ENCODE data around the gene ARHGAP23. TPM values are rescaled to one million over a fixed set of nuclear protein-coding genes. Genes with fewer than 3 reads are reported as not detected.

Gene ARHGAP23, protein sequence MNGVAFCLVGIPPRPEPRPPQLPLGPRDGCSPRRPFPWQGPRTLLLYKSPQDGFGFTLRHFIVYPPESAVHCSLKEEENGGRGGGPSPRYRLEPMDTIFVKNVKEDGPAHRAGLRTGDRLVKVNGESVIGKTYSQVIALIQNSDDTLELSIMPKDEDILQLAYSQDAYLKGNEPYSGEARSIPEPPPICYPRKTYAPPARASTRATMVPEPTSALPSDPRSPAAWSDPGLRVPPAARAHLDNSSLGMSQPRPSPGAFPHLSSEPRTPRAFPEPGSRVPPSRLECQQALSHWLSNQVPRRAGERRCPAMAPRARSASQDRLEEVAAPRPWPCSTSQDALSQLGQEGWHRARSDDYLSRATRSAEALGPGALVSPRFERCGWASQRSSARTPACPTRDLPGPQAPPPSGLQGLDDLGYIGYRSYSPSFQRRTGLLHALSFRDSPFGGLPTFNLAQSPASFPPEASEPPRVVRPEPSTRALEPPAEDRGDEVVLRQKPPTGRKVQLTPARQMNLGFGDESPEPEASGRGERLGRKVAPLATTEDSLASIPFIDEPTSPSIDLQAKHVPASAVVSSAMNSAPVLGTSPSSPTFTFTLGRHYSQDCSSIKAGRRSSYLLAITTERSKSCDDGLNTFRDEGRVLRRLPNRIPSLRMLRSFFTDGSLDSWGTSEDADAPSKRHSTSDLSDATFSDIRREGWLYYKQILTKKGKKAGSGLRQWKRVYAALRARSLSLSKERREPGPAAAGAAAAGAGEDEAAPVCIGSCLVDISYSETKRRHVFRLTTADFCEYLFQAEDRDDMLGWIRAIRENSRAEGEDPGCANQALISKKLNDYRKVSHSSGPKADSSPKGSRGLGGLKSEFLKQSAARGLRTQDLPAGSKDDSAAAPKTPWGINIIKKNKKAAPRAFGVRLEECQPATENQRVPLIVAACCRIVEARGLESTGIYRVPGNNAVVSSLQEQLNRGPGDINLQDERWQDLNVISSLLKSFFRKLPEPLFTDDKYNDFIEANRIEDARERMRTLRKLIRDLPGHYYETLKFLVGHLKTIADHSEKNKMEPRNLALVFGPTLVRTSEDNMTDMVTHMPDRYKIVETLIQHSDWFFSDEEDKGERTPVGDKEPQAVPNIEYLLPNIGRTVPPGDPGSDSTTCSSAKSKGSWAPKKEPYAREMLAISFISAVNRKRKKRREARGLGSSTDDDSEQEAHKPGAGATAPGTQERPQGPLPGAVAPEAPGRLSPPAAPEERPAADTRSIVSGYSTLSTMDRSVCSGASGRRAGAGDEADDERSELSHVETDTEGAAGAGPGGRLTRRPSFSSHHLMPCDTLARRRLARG (N-terminal part only)
- total RNA-seq (10 to 100 TPM; 23.9 to 55.5 (median 30.1) TPM), polyA plus RNA-seq (10 to 100 TPM in 1 of 3 donors, 1 to 10 TPM in 2; 4.0 to 18.8 (median 6.6) TPM)
- long read RNA-seq, donor 1 = 0 reads
- long read RNA-seq, donor 2 = 0 reads
- long read RNA-seq, donor 3 = 0 reads
- long read RNA-seq, donor 4 = 0 reads
- long read RNA-seq, donor 5, partial matches to known transcripts = 7 of 8 reads
- long read RNA-seq, donor 5, other reads (novel, unspliced or antisense) = 0 of 8 reads
- long read RNA-seq, donor 6 = 0 reads
- long read RNA-seq, donor 7, partial matches to known transcripts = 0 of 1 reads
- long read RNA-seq, donor 7, other reads (novel, unspliced or antisense) = 0 of 1 reads
- long read RNA-seq, donor 8 = 0 reads
- long read RNA-seq, donor 9 = 0 reads
- long read RNA-seq, donor 10 = 0 reads

DNA sequence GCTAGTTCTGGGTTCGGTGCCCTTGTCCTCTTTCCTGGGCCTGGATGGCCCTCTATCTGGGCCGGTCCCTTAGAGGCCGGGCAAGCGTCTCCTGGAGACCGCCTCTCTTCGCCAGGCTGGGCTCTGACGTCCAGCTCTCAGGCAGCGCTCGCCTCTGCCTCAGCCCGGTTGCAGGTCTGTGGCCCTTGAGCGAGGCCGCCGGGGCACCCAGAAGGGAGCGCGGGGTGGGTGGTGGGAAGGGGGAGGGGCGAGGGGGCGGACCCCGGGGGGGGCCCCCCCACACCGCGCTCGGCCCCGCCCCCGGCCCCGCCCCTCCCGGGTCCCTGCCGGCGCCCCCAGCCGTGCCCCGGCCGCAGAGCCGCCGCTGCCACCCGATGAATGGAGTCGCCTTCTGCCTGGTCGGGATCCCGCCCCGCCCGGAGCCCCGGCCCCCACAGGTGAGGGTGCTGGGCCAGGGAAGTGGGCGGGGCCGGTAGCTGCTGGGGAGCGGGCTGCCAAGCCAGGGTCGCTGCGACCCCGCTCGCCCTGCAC, at the start of gene ARHGAP23:
ARHGAP23 (plus strand) TSS at position 353 of the 531 bp plus-strand sequence; CDS start at position 375, 22 bp downstream.
- DNase-seq = peak; percentile 64 to 80
- intact Hi-C loops (cut with DNase I; ENCODE audit: low total_unique reads) = loop anchor here (10.0 kb wide), 1 partner anchor 47 kb away; no protein-coding TSS in a partner anchor
- TF ChIP-seq POLR2A (IDR thresholded peaks at IDR 0.05) = no peak
- TF ChIP-seq POLR2AphosphoS5 (IDR thresholded peaks at IDR 0.05) = peak; percentile 2 to 52 (median 11)
- Histone ChIP-seq H3K36me3 (no peaks in the 10 kb centered on the region), H3K27ac (peak within 1 kb of the TSS; percentile 74 to 94 (median 88)), H3K4me1 (peaks cover 18 to 68% (median 41%) of the 10 kb centered on the region in 4 donors), H3K4me3 (peak within 1 kb of the TSS; percentile 77 to 94 (median 86)), H3K9me3 (no peaks in the 10 kb centered on the region), H3K27me3 (no peaks in the 10 kb centered on the region)
- 0 to 6% (median 1%) methylated on average over 4 to 43 of the region's 46 CpGs for WGBS, 5 donors

GRCh38 chr17:38379448-38379847, 48.8 kb upstream of the ARHGAP23 start:
- WGBS, 5 donors = 75 to 94% (median 88%) methylated on average over 1 of the region's 1 CpG
- TF ChIP-seq EP300 (IDR thresholded peaks at IDR 0.05) = no peak
- peaks cover 17 to 92% (median 85%) of the 10 kb centered on the region in 4 donors for H3K36me3 ChIP-seq
- no peaks in the 10 kb centered on the region for H3K9me3 ChIP-seq
- no peaks in the 10 kb centered on the region for H3K4me1 ChIP-seq
- no peak overlapping the region for H3K4me3 ChIP-seq
- H3K27ac ChIP-seq = no peak overlapping the region
- DNase-seq = peak in 1 of 2 donors; percentile 45
- H3K27me3 ChIP-seq = no peaks in the 10 kb centered on the region
- intact Hi-C loops (cut with DNase I; ENCODE audit: low total_unique reads) = no loop called here

- WGBS, 5 donors = 95 to 99% (median 96%) methylated on average over 4 of the region's 4 CpGs
- intact Hi-C loops (cut with DNase I; ENCODE audit: low total_unique reads) = no loop called here
- H3K36me3 ChIP-seq = peaks cover 39 to 69% (median 64%) of the 10 kb centered on the region in 4 donors
- no peaks in the 10 kb centered on the region for H3K27me3 ChIP-seq
- H3K4me3 ChIP-seq = no peak overlapping the region
- no peaks in the 10 kb centered on the region for H3K9me3 ChIP-seq
- TF ChIP-seq POLR2A (IDR thresholded peaks at IDR 0.05) = no peak
- no peak for TF ChIP-seq EP300 (IDR thresholded peaks at IDR 0.05)
- TF ChIP-seq POLR2AphosphoS5 (IDR thresholded peaks at IDR 0.05) = no peak
- no peaks in the 10 kb centered on the region for H3K4me1 ChIP-seq
- no peak overlapping the region for H3K27ac ChIP-seq
- no peak for DNase-seq
Measured at GRCh38 chr17:38395090-38395489, 33.2 kb upstream of the ARHGAP23 start.

DNA sequence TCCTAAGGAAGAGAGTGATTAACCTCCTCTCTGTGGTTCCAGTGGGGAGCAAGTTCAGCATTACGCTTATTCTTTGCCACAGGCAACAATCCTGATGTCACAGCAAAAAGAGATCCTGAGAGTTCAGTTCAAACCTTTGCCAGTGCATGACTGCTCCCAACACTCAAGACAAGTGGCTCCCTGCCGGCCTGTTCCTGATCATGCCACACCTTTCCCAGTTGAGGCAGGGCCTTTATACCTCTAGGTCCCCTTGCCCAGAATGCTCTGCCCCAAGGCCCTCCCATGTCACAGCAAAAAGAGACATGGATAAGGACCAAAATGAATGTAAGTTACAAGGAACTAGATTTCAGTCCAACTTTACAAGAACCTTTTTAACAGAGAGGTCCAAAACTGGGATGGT, 31.0 kb upstream of the ARHGAP23 start:
- H3K36me3 ChIP-seq = peaks cover 60 to 91% (median 85%) of the 10 kb centered on the region in 4 donors
- no peak overlapping the region for H3K27ac ChIP-seq
- no peak overlapping the region for H3K4me3 ChIP-seq
- TF ChIP-seq, protein P1, sequence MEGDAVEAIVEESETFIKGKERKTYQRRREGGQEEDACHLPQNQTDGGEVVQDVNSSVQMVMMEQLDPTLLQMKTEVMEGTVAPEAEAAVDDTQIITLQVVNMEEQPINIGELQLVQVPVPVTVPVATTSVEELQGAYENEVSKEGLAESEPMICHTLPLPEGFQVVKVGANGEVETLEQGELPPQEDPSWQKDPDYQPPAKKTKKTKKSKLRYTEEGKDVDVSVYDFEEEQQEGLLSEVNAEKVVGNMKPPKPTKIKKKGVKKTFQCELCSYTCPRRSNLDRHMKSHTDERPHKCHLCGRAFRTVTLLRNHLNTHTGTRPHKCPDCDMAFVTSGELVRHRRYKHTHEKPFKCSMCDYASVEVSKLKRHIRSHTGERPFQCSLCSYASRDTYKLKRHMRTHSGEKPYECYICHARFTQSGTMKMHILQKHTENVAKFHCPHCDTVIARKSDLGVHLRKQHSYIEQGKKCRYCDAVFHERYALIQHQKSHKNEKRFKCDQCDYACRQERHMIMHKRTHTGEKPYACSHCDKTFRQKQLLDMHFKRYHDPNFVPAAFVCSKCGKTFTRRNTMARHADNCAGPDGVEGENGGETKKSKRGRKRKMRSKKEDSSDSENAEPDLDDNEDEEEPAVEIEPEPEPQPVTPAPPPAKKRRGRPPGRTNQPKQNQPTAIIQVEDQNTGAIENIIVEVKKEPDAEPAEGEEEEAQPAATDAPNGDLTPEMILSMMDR (IDR thresholded peaks at IDR 0.05) = no peak
- TF ChIP-seq POLR2AphosphoS5 (IDR thresholded peaks at IDR 0.05) (no peak), POLR2A (IDR thresholded peaks at IDR 0.05) (no peak), EP300 (IDR thresholded peaks at IDR 0.05) (no peak)
- 76 to 97% (median 93%) methylated on average over 2 of the region's 2 CpGs for WGBS, 5 donors
- no peak for DNase-seq
- intact Hi-C loops (cut with DNase I; ENCODE audit: low total_unique reads) = no loop called here
- H3K9me3 ChIP-seq = no peaks in the 10 kb centered on the region
- no peaks in the 10 kb centered on the region for H3K27me3 ChIP-seq
- H3K4me1 ChIP-seq = no peaks in the 10 kb centered on the region

DNA sequence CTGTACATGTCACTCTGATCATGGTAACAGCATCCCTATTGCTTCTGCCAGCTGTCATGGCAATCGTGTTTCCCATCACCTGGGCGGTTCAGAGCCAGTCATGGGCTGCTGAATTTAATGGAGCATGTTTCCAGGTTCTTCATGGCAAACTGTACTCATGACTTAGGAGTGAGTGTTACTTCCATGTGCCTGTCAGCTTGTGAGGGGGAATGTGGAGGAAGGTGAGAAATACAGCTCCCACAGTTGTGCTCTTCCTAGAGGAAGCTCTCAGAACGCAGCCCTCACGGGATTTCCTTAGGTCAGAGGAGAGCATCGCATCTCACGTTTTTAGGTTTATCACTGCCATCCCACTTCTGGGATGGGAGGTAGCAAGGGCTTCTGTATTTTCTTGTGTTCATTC, 28.0 kb upstream of the ARHGAP23 start:
- H3K4me1 ChIP-seq = no peaks in the 10 kb centered on the region
- intact Hi-C loops (cut with DNase I; ENCODE audit: low total_unique reads) = no loop called here
- 89 to 93% (median 90%) methylated on average over 6 of the region's 6 CpGs for whole genome bisulfite sequencing, 5 donors
- peaks cover 58 to 86% (median 79%) of the 10 kb centered on the region in 4 donors for H3K36me3 ChIP-seq
- TF ChIP-seq, protein P1 (IDR thresholded peaks at IDR 0.05) = no peak
- TF ChIP-seq EP300 (IDR thresholded peaks at IDR 0.05) (no peak), POLR2AphosphoS5 (IDR thresholded peaks at IDR 0.05) (no peak), POLR2A (IDR thresholded peaks at IDR 0.05) (no peak)
- no peak overlapping the region for H3K27ac ChIP-seq
- no peaks in the 10 kb centered on the region for H3K27me3 ChIP-seq
- no peak overlapping the region for H3K4me3 ChIP-seq
- no peaks in the 10 kb centered on the region for H3K9me3 ChIP-seq
- no peak for DNase-seq

All from stomach (tissue), 19 donors.